G401.6 (cell line): ENCODE data around the gene TRPT1.
"Not testable (repeated sequence)": the region's sequence is repeated elsewhere in the genome, so short reads cannot be mapped to it uniquely, and the experiment has no call there.

ENCODE experiments used
- FAIRE-seq: peaks from 2 replicates; lab custom pipeline; 2012; peaks lifted over from hg19 to GRCh38; lab: Jason Lieb, UNC

The TRPT1 gene

DNA sequence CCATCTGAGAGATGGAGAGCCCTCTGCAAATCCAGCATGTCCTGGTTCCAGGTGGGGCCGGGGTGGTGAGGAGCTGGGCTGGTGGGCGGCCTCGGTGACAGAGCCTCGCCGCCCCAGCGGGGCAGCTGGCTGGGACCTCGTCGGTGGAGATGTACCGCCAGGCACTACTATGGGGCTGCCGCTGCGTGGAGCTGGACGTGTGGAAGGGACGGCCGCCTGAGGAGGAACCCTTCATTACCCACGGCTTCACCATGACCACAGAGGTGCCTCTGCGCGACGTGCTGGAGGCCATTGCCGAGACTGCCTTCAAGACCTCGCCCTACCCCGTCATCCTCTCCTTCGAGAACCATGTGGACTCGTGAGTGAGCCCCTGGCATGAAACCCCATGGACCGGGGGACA, 32.4 kb upstream of the TRPT1 start:
- no peak for FAIRE-seq

- no peak for FAIRE-seq
These were observed 30.3 kb upstream of the TRPT1 start for GRCh38 chr11:64256300-64256699.

- no peak for FAIRE-seq
These were observed 29.4 kb upstream of the TRPT1 start for GRCh38 chr11:64255135-64256128.

GRCh38 chr11:64254326-64254725, 28.3 kb upstream of the TRPT1 start:
- FAIRE-seq: no peak

- no peak for FAIRE-seq
These were observed 27.5 kb upstream of the TRPT1 start for GRCh38 chr11:64253481-64253880.

GRCh38 chr11:64253043-64253442, 27.1 kb upstream of the TRPT1 start:
- FAIRE-seq: no peak

GRCh38 chr11:64252003-64252872, 26.3 kb upstream of the TRPT1 start:
- no peak for FAIRE-seq

DNA sequence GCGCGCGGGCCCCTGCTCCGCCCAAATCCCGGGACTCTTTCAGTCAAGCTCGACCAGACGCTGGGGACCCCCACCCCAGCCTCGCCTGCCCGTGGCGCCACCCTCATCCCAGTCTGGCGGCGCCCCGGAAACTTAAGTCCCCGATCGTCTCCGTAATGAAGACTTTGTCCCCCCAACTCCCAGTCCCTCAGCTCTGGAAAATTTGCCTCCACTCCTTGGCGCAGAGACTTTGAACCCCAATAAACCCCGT, 25.7 kb upstream of the TRPT1 start:
- no peak for FAIRE-seq

GRCh38 chr11:64251016-64251752, 25.2 kb upstream of the TRPT1 start, which contains the start of gene PLCB3:
TSS of gene PLCB3 (plus strand) at chr11:64251530. CDS start at chr11:64251650, 120 bp downstream.
- FAIRE-seq: no peak

DNA sequence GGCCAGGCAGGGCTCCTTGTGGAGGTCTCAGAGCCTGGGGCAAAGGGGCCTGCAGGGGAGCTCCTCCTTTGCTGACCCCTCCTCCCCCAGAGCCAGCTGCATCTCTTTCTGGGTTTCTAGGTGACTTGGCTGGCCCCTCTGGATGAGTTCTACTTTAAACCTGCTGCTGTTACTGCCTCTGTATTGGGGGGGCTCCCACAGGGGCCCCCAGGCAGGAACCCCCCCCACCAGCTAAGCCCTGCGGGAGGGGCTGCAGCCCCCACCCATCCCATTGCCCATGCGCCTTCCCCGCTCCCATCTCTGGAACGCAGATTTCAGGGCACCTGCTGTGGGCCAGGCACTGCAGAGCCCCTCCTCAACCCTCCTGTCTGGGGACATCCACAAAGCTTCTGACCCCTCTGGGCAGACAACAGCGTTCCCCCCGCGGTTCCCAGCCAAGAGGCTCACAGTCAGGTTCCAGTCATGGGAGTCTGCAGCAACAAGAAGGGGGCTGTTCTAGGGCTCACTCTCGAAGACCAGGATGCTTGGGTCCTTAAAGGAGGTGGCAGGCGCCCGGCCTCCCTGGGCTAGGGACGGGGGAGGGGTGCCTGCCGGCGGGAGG, 24.5 kb upstream of the TRPT1 start:
- no peak for FAIRE-seq

DNA sequence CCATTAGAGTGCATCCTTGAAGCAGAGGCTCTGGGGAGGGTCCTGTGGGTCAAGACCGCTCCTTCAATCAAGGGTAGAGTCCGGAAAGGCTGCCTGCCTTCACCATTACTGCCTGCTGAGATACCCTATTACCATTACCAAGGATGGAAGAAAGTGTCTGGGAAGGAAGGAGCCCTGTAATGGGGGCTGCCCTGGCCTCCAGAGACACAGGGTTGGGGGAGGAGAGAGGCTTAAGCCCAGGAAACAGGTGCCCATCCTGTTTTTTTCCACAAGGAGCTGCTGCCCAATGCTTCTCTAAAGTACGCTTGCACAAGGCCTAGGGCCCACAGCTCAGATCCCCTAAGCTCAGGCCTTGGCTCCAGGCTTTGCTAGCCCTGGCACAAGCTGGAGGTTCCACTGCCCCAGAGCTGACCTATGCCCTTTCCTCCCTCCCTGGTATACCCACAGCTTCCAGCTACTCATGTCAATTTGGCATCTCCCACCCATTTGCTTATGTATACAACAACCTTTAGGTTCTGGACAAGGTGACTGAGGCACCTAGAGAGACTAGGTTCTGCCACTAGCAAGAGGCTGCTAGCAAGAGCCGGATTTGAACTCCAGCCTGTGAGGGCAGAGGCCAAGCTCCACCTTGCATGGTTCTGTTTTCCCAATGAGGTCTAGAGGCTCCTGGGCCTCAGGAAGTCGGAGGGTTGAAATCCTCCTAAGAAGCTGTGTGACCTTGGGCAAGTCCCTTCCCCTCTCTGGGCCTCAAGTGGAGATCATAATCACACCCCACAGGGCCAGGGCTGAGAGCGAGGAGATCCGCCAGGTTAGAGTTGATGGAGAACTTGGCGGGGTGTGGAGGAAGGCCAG, 23.8 kb upstream of the TRPT1 start:
- FAIRE-seq: no peak

DNA sequence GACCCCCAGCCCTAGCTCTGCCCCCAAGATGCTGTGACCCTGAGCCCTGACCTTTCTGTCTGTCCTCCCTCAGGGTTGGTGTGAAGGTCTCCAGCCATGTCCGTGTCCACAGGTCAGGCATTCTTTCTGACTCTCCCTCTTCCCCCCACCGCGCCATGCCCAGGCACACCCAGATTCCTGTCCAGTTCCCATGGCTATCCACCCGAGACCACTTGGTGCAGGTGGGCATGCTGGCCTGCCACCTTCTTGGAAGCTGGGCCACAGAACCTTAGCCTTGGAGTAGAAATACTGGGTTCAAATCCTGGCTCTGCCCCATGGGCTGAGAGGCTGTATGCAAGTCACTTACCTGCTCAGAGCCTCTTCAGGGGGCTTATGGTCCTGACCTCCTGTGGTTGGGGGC, 23.1 kb upstream of the TRPT1 start:
- FAIRE-seq: no peak

DNA sequence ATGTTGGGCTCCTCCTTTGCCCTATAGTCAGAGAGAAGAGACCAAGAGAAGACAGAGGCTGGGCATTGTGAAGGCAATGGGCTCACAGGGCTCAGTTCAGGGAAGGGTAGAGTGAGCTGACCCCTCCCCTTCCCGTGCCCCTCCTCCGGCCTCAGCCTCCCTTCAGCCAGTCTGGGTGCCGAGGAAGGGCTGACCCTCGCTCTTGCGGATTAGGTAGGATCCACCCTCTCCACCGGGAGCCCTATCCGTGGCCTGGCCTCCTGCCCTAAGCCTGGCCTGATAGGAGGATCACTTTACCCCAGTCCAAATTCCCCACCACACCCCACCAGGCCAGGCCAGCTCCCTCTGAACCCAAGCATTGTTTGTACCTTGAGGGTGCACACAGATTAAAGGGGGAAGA, 22.6 kb upstream of the TRPT1 start:
- no peak for FAIRE-seq

GRCh38 chr11:64247729-64248531, 21.9 kb upstream of the TRPT1 start:
- FAIRE-seq: no peak

DNA sequence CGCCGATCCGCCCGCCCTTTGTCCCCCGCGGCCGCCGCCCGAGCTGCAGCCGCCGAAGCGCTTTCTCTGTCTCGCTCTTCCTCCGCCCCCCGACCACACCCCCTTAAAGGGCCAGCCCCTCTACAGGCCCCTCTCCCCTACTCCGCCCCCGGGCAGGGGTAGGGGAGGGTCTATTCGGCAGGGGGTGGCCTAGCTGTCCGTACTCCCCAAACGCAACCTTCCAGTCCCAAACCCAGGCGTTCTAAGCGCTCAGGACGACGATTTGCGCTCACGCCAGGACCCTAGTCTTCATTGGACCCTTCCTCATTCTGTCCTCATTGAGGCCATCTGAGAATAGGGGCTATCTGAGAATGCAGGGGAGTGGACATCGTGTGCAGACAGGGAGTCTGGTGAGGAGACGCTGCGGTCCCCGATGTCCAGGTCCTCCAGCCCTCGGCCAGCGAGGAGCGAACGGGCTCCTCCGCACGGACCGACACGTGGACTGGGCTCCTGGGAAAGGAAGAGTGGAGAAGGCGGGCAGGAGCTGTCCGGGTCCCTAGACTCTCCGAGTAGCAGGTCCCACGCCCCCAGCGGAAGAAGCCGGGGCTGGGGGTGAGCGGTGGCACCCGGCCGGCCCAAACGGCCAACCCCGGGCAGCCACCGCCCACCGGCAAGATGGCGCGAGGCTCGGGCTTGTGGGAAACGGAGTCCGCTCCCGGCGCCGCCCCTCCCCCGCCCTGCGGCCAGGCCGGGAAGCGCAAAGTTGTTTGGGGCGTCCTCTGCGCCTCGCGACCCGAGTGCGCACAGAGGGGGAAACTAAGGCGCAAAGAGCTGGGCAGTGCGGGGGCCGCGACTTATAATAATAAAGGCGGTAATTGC, 21.1 kb upstream of the TRPT1 start, which contains the start of gene PPP1R14B:
PPP1R14B (minus strand) TSS at position 73 of the 858 bp plus-strand sequence. CDS start 270 bp downstream, outside the sequence.
- no peak for FAIRE-seq

DNA sequence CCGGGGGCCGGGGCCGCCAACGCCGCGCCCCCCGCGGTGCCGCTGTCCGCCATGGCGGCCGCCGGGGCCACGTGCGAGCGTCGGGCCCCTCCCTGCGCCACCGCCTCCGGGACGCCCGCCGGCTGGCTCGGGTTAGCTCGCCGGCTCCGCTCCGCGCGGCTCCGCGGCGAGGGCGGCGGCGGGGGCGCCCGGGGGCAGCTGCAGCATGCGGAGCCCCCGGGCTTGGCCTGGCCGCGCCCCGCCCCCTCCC, 20.6 kb upstream of the TRPT1 start:
- FAIRE-seq: not testable (repeated sequence)

DNA sequence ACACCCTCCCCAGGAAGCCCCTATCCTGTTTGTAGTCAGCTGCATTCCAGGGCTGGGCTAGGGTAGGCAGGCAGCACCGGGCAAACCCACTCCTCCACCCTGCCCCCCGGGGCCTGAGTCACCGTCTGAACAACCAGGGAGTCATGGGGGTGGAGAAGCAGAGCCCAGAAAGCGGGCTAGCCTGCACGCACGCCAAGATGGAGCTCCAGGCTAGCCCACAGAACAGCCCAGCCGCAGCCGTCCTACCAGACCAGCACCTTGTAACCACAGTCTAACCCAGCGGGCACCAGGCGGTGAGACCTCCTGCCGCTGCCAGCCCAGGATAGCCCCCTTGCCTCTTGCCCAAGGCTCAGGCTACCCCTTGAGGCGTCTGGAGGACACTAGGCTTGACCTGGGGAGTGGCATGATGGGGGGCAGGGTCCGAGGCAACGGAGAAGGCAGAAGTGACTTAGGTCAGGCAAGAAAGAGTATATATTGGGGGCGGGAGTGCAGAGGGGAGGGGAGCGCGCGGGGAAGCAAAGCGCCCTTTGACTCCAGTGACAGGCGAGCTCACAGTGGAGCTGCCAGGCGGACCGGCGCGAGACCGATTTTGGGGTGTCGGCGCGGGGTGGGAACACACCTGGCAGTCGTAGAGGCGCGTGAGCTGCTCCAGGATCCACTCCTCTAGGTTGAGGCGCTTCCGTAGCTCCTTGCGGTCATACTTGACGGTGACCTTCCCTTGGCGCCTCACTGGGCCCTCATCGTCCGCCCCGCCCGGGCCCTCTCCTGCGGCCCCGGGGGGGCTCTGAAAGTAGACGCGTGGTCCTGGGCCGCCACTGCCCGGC, 20.0 kb upstream of the TRPT1 start:
- FAIRE-seq: no peak

DNA sequence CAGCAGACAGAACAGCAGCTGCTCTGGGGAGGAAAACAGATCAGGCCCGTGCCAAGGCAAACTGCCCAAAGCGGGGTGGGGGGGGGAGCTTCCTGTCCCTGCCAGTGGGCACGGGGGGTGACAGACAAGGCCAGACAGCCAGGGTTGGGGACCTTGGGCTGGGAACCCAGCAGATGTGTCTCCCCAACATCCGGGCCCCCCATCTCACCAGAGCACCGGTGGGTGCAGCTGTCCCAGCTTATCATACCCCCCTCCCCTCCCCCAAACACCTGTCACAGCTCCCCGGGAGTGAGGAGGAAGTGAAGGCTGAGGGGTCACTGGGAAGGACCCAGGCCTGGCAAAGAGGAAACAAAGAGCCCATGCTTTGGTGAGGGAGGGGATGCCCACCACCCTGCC, 19.4 kb upstream of the TRPT1 start:
- no peak for FAIRE-seq

DNA sequence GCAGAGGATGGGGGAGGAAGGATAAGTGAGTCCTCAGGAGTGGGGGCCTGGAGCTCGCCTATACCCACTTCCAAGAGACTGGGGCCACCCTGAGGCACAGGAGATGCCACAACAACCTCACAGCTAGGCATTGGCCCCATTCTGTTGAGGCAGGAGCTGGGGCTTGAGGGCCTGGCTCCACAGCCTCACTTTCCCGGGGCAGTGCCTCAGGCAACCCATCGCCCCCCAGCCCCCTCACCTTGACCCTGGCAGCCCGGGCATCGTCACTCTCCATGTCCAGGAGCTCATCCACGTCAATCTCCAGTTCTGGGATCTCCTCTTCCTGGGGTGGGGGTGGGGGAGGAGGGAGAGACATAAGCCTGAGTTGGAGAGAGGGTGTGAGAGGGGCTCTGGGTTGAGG, 19.0 kb upstream of the TRPT1 start:
- no peak for FAIRE-seq
